H1 (cell line): ENCODE results near the gene RNF166. TPM values are rescaled to one million over a fixed set of nuclear protein-coding genes. Genes with fewer than 3 reads are reported as not detected.

ENCODE experiments used
- CTCF ChIA-PET: fragments of 300-600 bp; sonication (Branson Sonifier 250); formaldehyde crosslinking; loops from one replicate; lab custom pipeline; 2021; ENCODE audit not compliant: partially characterized antibody; lab: Charles Lee
- POLR2A ChIA-PET: fragments of 300-600 bp; sonication (Branson Sonifier 250); formaldehyde crosslinking; loops from one replicate; lab custom pipeline; 2021; ENCODE audit warnings: inconsistent platforms; ENCODE audit not compliant: partially characterized antibody; lab: Charles Lee
- DNase-seq, 2 experiments: peaks; one replicate each; pipeline versions ENCODE4 v3.0.0 to v3.0.0-alpha.2; 2010 to 2022; ENCODE audit warnings: low spot score in 2 of 2, low read depth in 1 of 2, mixed read lengths in 1 of 2
- FAIRE-seq: peaks from 2 replicates; lab custom pipeline; 2011; peaks lifted over from hg19 to GRCh38; lab: Jason Lieb, UNC
- H2AFZ ChIP-seq: 2 replicates; pipeline ENCODE4 v1.8.1; 2012; ENCODE audit warnings: low read length, inconsistent platforms
- H2AK5ac ChIP-seq: 2 replicates; pipeline ENCODE4 v1.6.1; 2013; ENCODE audit warnings: low read depth, low read length
- H2BK120ac ChIP-seq: replicated peaks from 2 replicates; pipeline ENCODE3; 2013; ENCODE audit warnings: low read depth, low read length, inconsistent platforms
- H2BK12ac ChIP-seq: 2 replicates; pipeline ENCODE4 v1.6.1; 2013; ENCODE audit warnings: low read depth, low read length
- H2BK15ac ChIP-seq: 2 replicates; pipeline ENCODE4 v1.6.1; 2013; ENCODE audit warnings: low read length
- H2BK20ac ChIP-seq: 2 replicates; pipeline ENCODE4 v1.6.1; 2013; ENCODE audit warnings: low read length
- H2BK5ac ChIP-seq: 2 replicates; pipeline ENCODE4 v1.6.1; 2013; ENCODE audit warnings: low read depth, low read length
- H3K14ac ChIP-seq: 2 replicates; pipeline ENCODE4 v1.6.1; 2013; ENCODE audit warnings: inconsistent platforms; ENCODE audit not compliant: insufficient read length
- H3K18ac ChIP-seq: 2 replicates; pipeline ENCODE4 v1.6.1; 2013; ENCODE audit warnings: low read length; ENCODE audit errors: extremely low read depth
- H3K23ac ChIP-seq: 2 replicates; pipeline ENCODE4 v1.6.1; 2013; ENCODE audit warnings: inconsistent platforms; ENCODE audit not compliant: insufficient read length
- H3K23me2 ChIP-seq: 2 replicates; pipeline ENCODE4 v1.6.1; 2013; ENCODE audit warnings: low read depth, low read length
- H3K27ac ChIP-seq: 2 replicates; pipeline ENCODE4 v1.6.1; 2011; ENCODE audit warnings: low read depth, low read length, inconsistent platforms
- H3K27me3 ChIP-seq, 4 experiments: replicated peaks in 1 of 4; 1 replicate in 1 of 4; 2 replicates in 3 of 4; pipeline versions ENCODE4 v1.6.1 to v1.8.1; 2011 to 2013; ENCODE audit warnings: low read length in 3 of 4, mild to moderate bottlenecking in 3 of 4, inconsistent platforms in 2 of 4, mixed read lengths in 2 of 4, moderate library complexity in 1 of 4; ENCODE audit not compliant: control insufficient read depth in 3 of 4, insufficient read depth in 3 of 4; ENCODE audit errors: extremely low read depth in 1 of 4
- H3K36me3 ChIP-seq, 4 experiments: 2 replicates each; pipeline versions ENCODE4 v1.6.1 to v1.8.1; 2011 to 2013; ENCODE audit warnings: mild to moderate bottlenecking in 4 of 4, low read length in 3 of 4, moderate library complexity in 2 of 4, control low read depth in 1 of 4, inconsistent platforms in 1 of 4; ENCODE audit not compliant: insufficient read depth in 4 of 4, control insufficient read depth in 2 of 4
- H3K4ac ChIP-seq: replicated peaks from 2 replicates; pipeline ENCODE3; 2013; ENCODE audit warnings: low read length, low read depth, mixed read lengths, inconsistent platforms; ENCODE audit not compliant: insufficient read length
- H3K4me1 ChIP-seq, 4 experiments: replicated peaks in 1 of 4; 1 replicate in 1 of 4; 2 replicates in 3 of 4; pipeline versions ENCODE4 v1.6.1 to v1.8.1; 2011 to 2013; ENCODE audit warnings: low read length in 3 of 4, inconsistent platforms in 2 of 4, mixed read lengths in 1 of 4; ENCODE audit not compliant: insufficient read depth in 4 of 4, control insufficient read depth in 3 of 4
- H3K4me2 ChIP-seq, 2 experiments: 2 replicates each; pipeline versions ENCODE4 v1.6.1 to v1.8.1; 2011 to 2013; ENCODE audit warnings: low read depth in 2 of 2, low read length in 2 of 2, control low read depth in 1 of 2, inconsistent platforms in 1 of 2, mild to moderate bottlenecking in 1 of 2; ENCODE audit not compliant: insufficient read depth in 1 of 2
- H3K4me3 ChIP-seq, 4 experiments: fragments of 200-600, 300-600 bp in 1 of 4; sonication (generic), shearing (Covaris generic), sonication (Bioruptor Twin) in 1 of 4; 2 replicates each; pipeline versions ENCODE4 v1.5.1 to v1.8.1; 2011 to 2016; ENCODE audit warnings: low read length in 4 of 4, low read depth in 3 of 4, control low read depth in 2 of 4, inconsistent platforms in 2 of 4, mild to moderate bottlenecking in 2 of 4, mixed read lengths in 1 of 4, moderate library complexity in 1 of 4; ENCODE audit not compliant: insufficient read depth in 2 of 4; ENCODE audit errors: extremely low read depth in 1 of 4
- H3K56ac ChIP-seq: replicated peaks from 2 replicates; pipeline ENCODE3; 2013; ENCODE audit warnings: low read depth, mild to moderate bottlenecking, mixed read lengths, low read length, inconsistent platforms; ENCODE audit not compliant: insufficient read length
- H3K79me1 ChIP-seq: 2 replicates; pipeline ENCODE4 v1.6.1; 2013; ENCODE audit warnings: low read depth, low read length, control low read depth
- H3K79me2 ChIP-seq, 2 experiments: 2 replicates each; pipeline versions ENCODE4 v1.6.1 to v1.8.1; 2012 to 2013; ENCODE audit warnings: low read length in 2 of 2, mild to moderate bottlenecking in 2 of 2, inconsistent platforms in 1 of 2; ENCODE audit not compliant: insufficient read depth in 2 of 2, control insufficient read depth in 1 of 2
- H3K9ac ChIP-seq, 4 experiments: replicated peaks in 1 of 4; 1 replicate in 1 of 4; 2 replicates in 3 of 4; pipeline versions ENCODE4 v1.6.1 to v1.8.1; 2011 to 2013; ENCODE audit warnings: low read depth in 3 of 4, low read length in 3 of 4, control low read depth in 2 of 4, mild to moderate bottlenecking in 2 of 4, moderate library complexity in 2 of 4, inconsistent platforms in 1 of 4; ENCODE audit errors: extremely low read depth in 1 of 4
- H3K9me3 ChIP-seq, 2 experiments: 2 replicates each; pipeline versions ENCODE4 v1.6.1 to v1.8.1; 2012 to 2013; ENCODE audit warnings: mild to moderate bottlenecking in 2 of 2, moderate library complexity in 2 of 2, control low read depth in 1 of 2, inconsistent platforms in 1 of 2, low read depth in 1 of 2, low read length in 1 of 2, mixed read lengths in 1 of 2; ENCODE audit not compliant: insufficient read depth in 2 of 2
- H4K20me1 ChIP-seq, 2 experiments: replicated peaks in 1 of 2; 2 replicates each; pipeline versions ENCODE3 to v1.8.1; 2011 to 2013; ENCODE audit warnings: inconsistent platforms in 2 of 2, low read length in 2 of 2, mild to moderate bottlenecking in 1 of 2; ENCODE audit not compliant: insufficient read depth in 2 of 2, control insufficient read depth in 1 of 2
- H4K5ac ChIP-seq: 2 replicates; pipeline ENCODE4 v1.6.1; 2013; ENCODE audit warnings: low read length, low read depth, mixed read lengths, inconsistent platforms; ENCODE audit not compliant: insufficient read length
- H4K8ac ChIP-seq: 2 replicates; pipeline ENCODE4 v1.8.0; 2013; ENCODE audit warnings: mild to moderate bottlenecking, moderate library complexity, low read length, inconsistent platforms; ENCODE audit not compliant: insufficient read depth; ENCODE audit errors: extremely low read depth
- H4K91ac ChIP-seq: replicated peaks from 2 replicates; pipeline ENCODE3; 2013; ENCODE audit warnings: low read length, mixed read lengths, inconsistent platforms; ENCODE audit not compliant: insufficient read length
- CBX5 ChIP-seq: fragments of 300-800, 300-1000 bp; sonication (generic); IDR thresholded peaks from 2 replicates; pipeline ENCODE4 v1.7.1; 2016; ENCODE audit warnings: antibody characterized with exemption, low read length, low read depth
- CREB1 ChIP-seq: IDR thresholded peaks from 2 replicates; pipeline ENCODE4 v1.6.1; 2012; ENCODE audit warnings: inconsistent platforms
- EGR1 ChIP-seq: IDR thresholded peaks from 2 replicates; pipeline ENCODE4 v1.6.1; 2011; ENCODE audit warnings: low read depth, low read length, borderline replicate concordance
- EP300 ChIP-seq, 2 experiments: IDR thresholded peaks; 1 replicate in 1 of 2; 2 replicates in 1 of 2; pipeline ENCODE4 v1.6.1; 2011 to 2012; ENCODE audit warnings: low read depth in 2 of 2, low read length in 2 of 2, mild to moderate bottlenecking in 2 of 2, borderline replicate concordance in 1 of 2, inconsistent platforms in 1 of 2, moderate library complexity in 1 of 2
- HDAC2 ChIP-seq, 2 experiments: fragments of 300-600 bp in 1 of 2; sonication (generic) in 1 of 2; IDR thresholded peaks; 2 replicates each; pipeline ENCODE4 v1.6.1; 2011 to 2012; ENCODE audit warnings: low read depth in 2 of 2, low read length in 2 of 2, mild to moderate bottlenecking in 2 of 2, moderate library complexity in 2 of 2, borderline replicate concordance in 1 of 2, inconsistent platforms in 1 of 2
- SIX5 ChIP-seq: IDR thresholded peaks from 2 replicates; pipeline ENCODE4 v1.6.1; 2011; ENCODE audit warnings: mild to moderate bottlenecking, low read depth, low read length
- SP1 ChIP-seq: IDR thresholded peaks from 2 replicates; pipeline ENCODE4 v1.6.1; 2011; ENCODE audit warnings: low read depth, low read length
- YY1 ChIP-seq: IDR thresholded peaks from 2 replicates; pipeline ENCODE4 v1.6.1; 2011; ENCODE audit warnings: low read depth, mild to moderate bottlenecking, low read length
- ZNF274 ChIP-seq: IDR thresholded peaks from 2 replicates; pipeline ENCODE4 v1.7.0; 2012; ENCODE audit warnings: low read length, borderline replicate concordance; ENCODE audit errors: extremely low read depth
- WGBS, 2 experiments: shearing (Covaris generic) in 1 of 2; methylation state at CpG; one replicate each; pipeline versions ENCODE4 v1.1.6 to v1.1.7; 2013 to 2015; ENCODE audit warnings: low lambda C conversion rate in 2 of 2, mixed read lengths in 2 of 2, inconsistent platforms in 1 of 2, low coverage in 1 of 2, missing lambda C conversion rate in 1 of 2; ENCODE audit not compliant: insufficient replicate concordance in 2 of 2, insufficient coverage in 1 of 2, insufficient read length in 1 of 2; ENCODE audit errors: extremely low coverage in 1 of 2, missing lambda C conversion rate in 1 of 2; 5-methylcytosine and 5-hydroxymethylcytosine counted together
- polyA plus RNA-seq, 7 experiments: library from polyadenylated mRNA; depleted of rRNA in 3 of 7; stranded (reverse) in 5 of 7; unstranded in 2 of 7; fragments of >200 nt in 5 of 7; fragments of 200-250 nt in 2 of 7; gene quantifications; 1 replicate in 5 of 7; 2 replicates in 1 of 7; 4 replicates in 1 of 7; pipeline versions ENCODE4 v1.2.1 to v1.2.3, GENCODE V29; 2011 to 2013; ENCODE audit warnings: missing spikeins in 2 of 7, mixed read lengths in 2 of 7
- total RNA-seq: library from RNA; stranded (reverse); fragmentation: NEBNext Ultra II Directional; extraction: Animal tissue kit (Norgen Biotek cat#: 25700); gene quantifications from 2 replicates; pipeline ENCODE4 v1.2.1, GENCODE V29; 2021
- TF ChIP-seq, protein P1 (sequence below): IDR thresholded peaks from 2 replicates; pipeline ENCODE4 v1.6.1; 2011; ENCODE audit warnings: low read length, improper control_type of control experiment
- TF ChIP-seq, protein P2 (sequence below): IDR thresholded peaks from 2 replicates; pipeline ENCODE4 v1.6.1; 2012; ENCODE audit warnings: inconsistent platforms

The RNF166 gene
- total and polyA plus RNA-seq, 2 of the 8 experiments (the other 6 are each of a cell fraction or from before 2014, with no cell fraction given), result 29.8 to 31.2 TPM

DNA sequence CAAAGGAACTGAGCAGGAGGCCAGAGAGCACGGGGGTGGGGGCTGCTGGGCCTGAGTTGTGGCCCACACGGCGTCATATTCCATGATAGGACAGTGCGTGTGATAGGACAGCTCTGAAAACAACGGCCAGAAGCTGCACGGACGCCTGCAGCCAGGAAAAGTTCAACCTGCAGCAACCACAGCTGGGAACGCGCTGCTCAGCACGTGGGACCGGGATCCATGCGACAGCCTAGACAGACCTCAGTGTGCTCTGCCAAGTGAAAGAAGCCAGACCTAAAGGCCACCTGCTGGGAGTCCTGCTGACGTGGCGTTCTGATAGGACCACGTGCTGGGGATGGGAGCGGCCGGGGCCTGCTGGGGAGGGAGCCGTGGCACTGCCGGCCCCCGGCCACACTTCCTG is 21.7 kb upstream of the RNF166 start:
- no peak overlapping the region for H3K4me3 ChIP-seq
- FAIRE-seq (no peak), DNase-seq (no peak)
- no peak overlapping the region for H3K23ac ChIP-seq
- no peak overlapping the region for H3K27ac ChIP-seq
- no peaks in the 10 kb centered on the region for H3K79me2 ChIP-seq
- no peak overlapping the region for H3K4me2 ChIP-seq
- no peak overlapping the region for H2AFZ ChIP-seq
- 80% methylated on average over 17 of the region's 20 CpGs; no CpG with 5 or more reads in 1 of the 2 experiments for WGBS, 2 experiments
- H2BK20ac ChIP-seq, result no peak overlapping the region
- no peak overlapping the region for H3K18ac ChIP-seq
- no peak overlapping the region for H2AK5ac ChIP-seq
- H2BK5ac ChIP-seq, result no peak overlapping the region; the same call in 1 of the 2 replicates
- H3K9ac ChIP-seq, result no peak overlapping the region
- no peak overlapping the region for H3K56ac ChIP-seq
- no peak overlapping the region for H3K4ac ChIP-seq
- peaks cover 0 to 8% of the 10 kb centered on the region in 2 experiments for H4K20me1 ChIP-seq
- H4K91ac ChIP-seq, result no peak overlapping the region
- no peak overlapping the region for H4K5ac ChIP-seq
- no peaks in the 10 kb centered on the region for H3K9me3 ChIP-seq
- no peaks in the 10 kb centered on the region for H3K4me1 ChIP-seq
- ChIA-PET CTCF (no interaction called here), POLR2A (no interaction called here)
- H3K36me3 ChIP-seq, result peaks cover 0 to 12% (median 1%) of the 10 kb centered on the region in 4 experiments; a peak in 2 of 8 replicates
- no peaks in the 10 kb centered on the region for H3K23me2 ChIP-seq
- H3K27me3 ChIP-seq, result no peaks in the 10 kb centered on the region
- no peak overlapping the region; the same call in none of the 2 replicates for H4K8ac ChIP-seq
- H2BK15ac ChIP-seq, result no peak overlapping the region
- no peaks in the 10 kb centered on the region for H3K79me1 ChIP-seq
- no peak overlapping the region for H2BK12ac ChIP-seq
- no peak overlapping the region for H2BK120ac ChIP-seq
- no peak overlapping the region for H3K14ac ChIP-seq
- no peak for TF ChIP-seq YY1
- TF ChIP-seq CBX5, result no peak
- TF ChIP-seq, protein P1, sequence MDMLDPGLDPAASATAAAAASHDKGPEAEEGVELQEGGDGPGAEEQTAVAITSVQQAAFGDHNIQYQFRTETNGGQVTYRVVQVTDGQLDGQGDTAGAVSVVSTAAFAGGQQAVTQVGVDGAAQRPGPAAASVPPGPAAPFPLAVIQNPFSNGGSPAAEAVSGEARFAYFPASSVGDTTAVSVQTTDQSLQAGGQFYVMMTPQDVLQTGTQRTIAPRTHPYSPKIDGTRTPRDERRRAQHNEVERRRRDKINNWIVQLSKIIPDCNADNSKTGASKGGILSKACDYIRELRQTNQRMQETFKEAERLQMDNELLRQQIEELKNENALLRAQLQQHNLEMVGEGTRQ, result no peak
- TF ChIP-seq SP1, result no peak
- no peak for TF ChIP-seq EP300 (IDR thresholded peaks at IDR 0.05; ENCODE audit: borderline replicate concordance in 1 of 2, low read depth in 2 of 2, low read length in 2 of 2)
- TF ChIP-seq ZNF274, result no peak
- no peak for TF ChIP-seq HDAC2 (IDR thresholded peaks at IDR 0.05; ENCODE audit: borderline replicate concordance in 1 of 2, low read depth in 2 of 2, low read length in 2 of 2)
- no peak for TF ChIP-seq SIX5
- TF ChIP-seq, protein P2, sequence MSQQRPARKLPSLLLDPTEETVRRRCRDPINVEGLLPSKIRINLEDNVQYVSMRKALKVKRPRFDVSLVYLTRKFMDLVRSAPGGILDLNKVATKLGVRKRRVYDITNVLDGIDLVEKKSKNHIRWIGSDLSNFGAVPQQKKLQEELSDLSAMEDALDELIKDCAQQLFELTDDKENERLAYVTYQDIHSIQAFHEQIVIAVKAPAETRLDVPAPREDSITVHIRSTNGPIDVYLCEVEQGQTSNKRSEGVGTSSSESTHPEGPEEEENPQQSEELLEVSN, result no peak
- TF ChIP-seq CREB1, result no peak
- no peak for TF ChIP-seq EGR1
